Esophagus squamous epithelium (tissue), 5 donors: ENCODE measurements around the gene UBE3B. TPM values are rescaled to one million over a fixed set of nuclear protein-coding genes. Genes with fewer than 3 reads are reported as not detected.
A peak's percentile ranks its signal among the peaks of the same experiment; 100 is the strongest.

Source experiments
- DNase-seq: peaks from one replicate; lab custom pipeline; 2025; lab: John Stamatoyannopoulos, UW
- H3K27ac ChIP-seq, 4 donors: fragments of 200-600 bp; sonication (generic); one replicate each; pipeline ENCODE4 v1.5.1; 2016 to 2019; ENCODE audit warnings: mild to moderate bottlenecking in 1 of 4
- H3K27me3 ChIP-seq, 4 donors: fragments of 200-600 bp; sonication (generic); 1 replicate in 3 of 4; 2 replicates in 1 of 4; pipeline versions ENCODE4 v1.5.1 to v1.6.0; 2017 to 2021; ENCODE audit warnings: antibody characterized with exemption in 1 of 4
- H3K36me3 ChIP-seq, 3 donors: fragments of 200-600 bp; sonication (generic); one replicate each; pipeline ENCODE4 v1.5.1; 2016 to 2019
- H3K4me1 ChIP-seq, 3 donors: fragments of 200-600 bp; sonication (generic); one replicate each; pipeline ENCODE4 v1.5.1; 2017 to 2019
- H3K4me3 ChIP-seq, 4 donors: fragments of 200-600 bp; sonication (generic); 1 replicate in 3 of 4; 2 replicates in 1 of 4; pipeline ENCODE4 v1.5.1; 2016 to 2019; ENCODE audit warnings: mild to moderate bottlenecking in 2 of 4, moderate library complexity in 1 of 4
- H3K9me3 ChIP-seq, 3 donors: fragments of 200-600 bp; sonication (generic); one replicate each; pipeline ENCODE4 v1.5.1; 2016 to 2019
- CTCF ChIP-seq, 6 experiments: fragments of 450-650 bp in 4 of 6; fragments of 200-600 bp in 2 of 6; sonication (generic) in 2 of 6; IDR thresholded peaks; one replicate each; pipeline ENCODE4 v1.5.1; 2016 to 2019; ENCODE audit warnings: antibody characterized with exemption in 6 of 6, mild to moderate bottlenecking in 4 of 6, moderate library complexity in 4 of 6
- POLR2A ChIP-seq, 4 donors: fragments of 450-650 bp; IDR thresholded peaks; one replicate each; pipeline ENCODE4 v1.6.1; 2017; ENCODE audit warnings: antibody characterized with exemption in 4 of 4, mild to moderate bottlenecking in 4 of 4, moderate library complexity in 3 of 4
- WGBS, 2 donors: methylation state at CpG; one replicate each; pipeline ENCODE4 v1.1.5; 2018; 5-methylcytosine and 5-hydroxymethylcytosine counted together
- intact Hi-C: fragments of 100-400 bp; cut with DNase I; formaldehyde crosslinking; loops from one replicate; pipeline ENCODE4 v1.15.0; 2022
- total RNA-seq, 4 donors: library from RNA; depleted of rRNA; stranded (reverse); fragments of >200 nt; gene quantifications; one replicate each; pipeline ENCODE4 v1.1.0, GENCODE V29; 2016
- donor health status: DM: yes; HTN: yes; CAD: no.

UBE3B gene
- total RNA-seq, 4 donors from 2014 or later = 31.7 to 48.7 (median 37.6) TPM

- intact Hi-C loops = no loop called here
- H3K36me3 ChIP-seq = peaks cover 0 to 58% (median 5%) of the 10 kb centered on the region in 3 donors
- H3K4me3 ChIP-seq = no peak overlapping the region
- peaks cover 0 to 26% (median 0%) of the 10 kb centered on the region in 3 donors for H3K4me1 ChIP-seq
- H3K27me3 ChIP-seq = peaks cover 0 to 21% (median 0%) of the 10 kb centered on the region in 4 donors
- no peak for DNase-seq
- H3K9me3 ChIP-seq = no peaks in the 10 kb centered on the region
- TF ChIP-seq CTCF (IDR thresholded peaks at IDR 0.05) = no peak
- no peak for TF ChIP-seq POLR2A (IDR thresholded peaks at IDR 0.05)
- WGBS, 2 donors = 76 to 82% methylated on average over 5 to 10 of the region's 12 CpGs
- peak overlapping the region in 3 of 4 donors; percentile 39 to 65 (median 48) for H3K27ac ChIP-seq
Observed at GRCh38 chr12:109557805-109558204, 80.4 kb downstream of the UBE3B start.

- intact Hi-C loops = no loop called here
- Histone ChIP-seq H3K27me3 (peaks cover 0 to 15% (median 0%) of the 10 kb centered on the region in 4 donors), H3K27ac (peak overlapping the region in 2 of 4 donors; percentile 39 to 65), H3K9me3 (no peaks in the 10 kb centered on the region), H3K4me3 (no peak overlapping the region), H3K4me1 (peaks cover 0 to 26% (median 0%) of the 10 kb centered on the region in 3 donors), H3K36me3 (peaks cover 0 to 66% (median 8%) of the 10 kb centered on the region in 3 donors)
- TF ChIP-seq CTCF (IDR thresholded peaks at IDR 0.05) (no peak), POLR2A (IDR thresholded peaks at IDR 0.05) (no peak)
- 93 to 97% methylated on average over 11 to 13 of the region's 25 CpGs for WGBS, 2 donors
- no peak for DNase-seq
Observed at GRCh38 chr12:109558374-109559199, 81.2 kb downstream of the UBE3B start.

- Histone ChIP-seq H3K27ac (no peak overlapping the region), H3K36me3 (peaks cover 0 to 72% (median 8%) of the 10 kb centered on the region in 3 donors), H3K4me1 (peaks cover 0 to 21% (median 0%) of the 10 kb centered on the region in 3 donors), H3K27me3 (peaks cover 0 to 9% (median 0%) of the 10 kb centered on the region in 4 donors), H3K9me3 (no peaks in the 10 kb centered on the region), H3K4me3 (no peak overlapping the region)
- WGBS, 2 donors = 100% methylated on average over 1 of the region's 6 CpGs
- no peak for DNase-seq
- TF ChIP-seq POLR2A (IDR thresholded peaks at IDR 0.05) (no peak), CTCF (IDR thresholded peaks at IDR 0.05) (no peak)
- intact Hi-C loops = no loop called here
Observed at GRCh38 chr12:109559200-109559505, 81.7 kb downstream of the UBE3B start.

- 82 to 84% methylated on average over 4 to 10 of the region's 10 CpGs for WGBS, 2 donors
- no peaks in the 10 kb centered on the region for H3K9me3 ChIP-seq
- H3K4me3 ChIP-seq = no peak overlapping the region
- H3K27ac ChIP-seq = no peak overlapping the region
- intact Hi-C loops = no loop called here
- no peak for TF ChIP-seq CTCF (IDR thresholded peaks at IDR 0.05)
- no peak for TF ChIP-seq POLR2A (IDR thresholded peaks at IDR 0.05)
- H3K36me3 ChIP-seq = peaks cover 0 to 76% (median 8%) of the 10 kb centered on the region in 3 donors
- H3K4me1 ChIP-seq = peaks cover 0 to 21% (median 0%) of the 10 kb centered on the region in 3 donors
- H3K27me3 ChIP-seq = peaks cover 0 to 4% (median 0%) of the 10 kb centered on the region in 4 donors
- no peak for DNase-seq
Observed at GRCh38 chr12:109559601-109560000, 82.2 kb downstream of the UBE3B start.
